ENCODE results near the gene HES1. TPM values are rescaled to one million over a fixed set of nuclear protein-coding genes. Genes with fewer than 3 reads are reported as not detected.
A peak's percentile ranks its signal among the peaks of the same experiment; 100 is the strongest.

The HES1 gene
- 10 to 100 TPM in 4 of 6 experiments, 1 to 10 TPM in 2; 4.8 to 15.1 (median 13.4) TPM for total RNA-seq (2021; fragmentation: NEBNext Ultra II Directional; extraction: Animal tissue kit (Norgen Biotek cat#: 25700))
- long read RNA-seq, partial matches to known transcripts, result 1 of 1 reads
- long read RNA-seq, other reads (novel, unspliced or antisense), result 0 of 1 reads

GRCh38 chr3:194135806-194136518 lies at the start of gene HES1:
TSS of gene HES1 (plus strand) at chr3:194136148. CDS start at chr3:194136381, 233 bp downstream.
- DNase-seq, result peak; percentile 98
- no peak for TF ChIP-seq CTCF (IDR thresholded peaks at IDR 0.05)
- peaks cover 21% of the 10 kb centered on the region for H3K27me3 Mint-ChIP-seq (ENCODE audit: insufficient read depth)
- no peaks in the 10 kb centered on the region for H3K36me3 Mint-ChIP-seq (ENCODE audit: low read depth)
- no peaks in the 10 kb centered on the region for H3K9me3 Mint-ChIP-seq
- H3K27ac Mint-ChIP-seq, result peak within 1 kb of the TSS; percentile 93
- peaks cover 59% of the 10 kb centered on the region for H3K4me1 Mint-ChIP-seq (ENCODE audit: low read depth)
- peak within 1 kb of the TSS; percentile 95 for H3K4me3 Mint-ChIP-seq

- Mint-ChIP-seq H3K9me3 (no peaks in the 10 kb centered on the region), H3K4me3 (no peak overlapping the region), H3K27me3 (ENCODE audit: insufficient read depth) (peaks cover 13% of the 10 kb centered on the region), H3K36me3 (ENCODE audit: low read depth) (no peaks in the 10 kb centered on the region), H3K4me1 (ENCODE audit: low read depth) (peaks cover 34% of the 10 kb centered on the region), H3K27ac (no peak overlapping the region)
- TF ChIP-seq CTCF (IDR thresholded peaks at IDR 0.05), result no peak
- DNase-seq, result no peak
Observed at GRCh38 chr3:194086388-194087075, 49.4 kb upstream of the HES1 start.

DNA sequence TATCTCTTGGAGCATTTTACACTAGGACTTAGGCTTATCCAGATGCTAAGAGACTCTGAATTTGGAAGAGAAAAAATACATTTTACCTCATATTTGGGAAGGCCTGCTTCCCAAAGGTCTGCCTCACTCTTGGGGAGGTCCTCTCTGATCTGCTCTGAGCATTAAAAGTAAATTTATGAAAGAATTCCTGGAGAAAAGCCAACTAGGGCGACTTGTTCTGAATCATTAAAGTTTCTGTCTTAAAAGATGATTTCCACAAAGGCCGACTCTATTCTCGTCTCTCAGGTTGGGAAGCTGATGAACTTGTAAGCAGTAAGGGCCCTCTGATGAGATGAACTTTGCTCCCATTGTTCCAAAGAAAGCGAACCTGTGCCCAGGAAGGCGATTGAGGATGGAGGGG lies 48.7 kb upstream of the HES1 start:
- no peak for TF ChIP-seq CTCF (IDR thresholded peaks at IDR 0.05)
- Mint-ChIP-seq H3K4me3 (no peak overlapping the region), H3K27ac (no peak overlapping the region), H3K27me3 (ENCODE audit: insufficient read depth) (peaks cover 13% of the 10 kb centered on the region), H3K4me1 (ENCODE audit: low read depth) (peaks cover 37% of the 10 kb centered on the region), H3K9me3 (no peaks in the 10 kb centered on the region), H3K36me3 (ENCODE audit: low read depth) (no peaks in the 10 kb centered on the region)
- DNase-seq, result no peak

GRCh38 chr3:194087995-194088855 lies 47.7 kb upstream of the HES1 start:
- DNase-seq, result no peak
- Mint-ChIP-seq H3K4me1 (ENCODE audit: low read depth) (peaks cover 29% of the 10 kb centered on the region), H3K27ac (no peak overlapping the region), H3K27me3 (ENCODE audit: insufficient read depth) (peaks cover 6% of the 10 kb centered on the region), H3K9me3 (no peaks in the 10 kb centered on the region), H3K4me3 (no peak overlapping the region), H3K36me3 (ENCODE audit: low read depth) (no peaks in the 10 kb centered on the region)
- TF ChIP-seq CTCF (IDR thresholded peaks at IDR 0.05), result no peak

Data from HFFc6 (cell line).